ENCODE data around the gene UBALD2. TPM values are rescaled to one million over a fixed set of nuclear protein-coding genes. Genes with fewer than 3 reads are reported as not detected.
A peak's percentile ranks its signal among the peaks of the same experiment; 100 is the strongest.

Gene UBALD2
- polyA plus RNA-seq, 1 of the 3 experiments (the other 2 are of a cell fraction): 27.0 TPM

- H3K27ac ChIP-seq (ENCODE audit: low read depth in 2 of 2, low read length in 1 of 2): no peak overlapping the region
- H3K4me3 ChIP-seq (ENCODE audit: low read depth in 2 of 2, low read length in 1 of 2): no peak overlapping the region
- no peaks in the 10 kb centered on the region for H3K9me3 ChIP-seq
- ChIA-PET CTCF (interaction anchor here (0.9 to 8.4 kb wide), 10 partner anchors 11 to 150 kb away, joined by 3 to 55 read pairs (median 4); no protein-coding TSS in a partner anchor), POLR2A (no interaction called here)
- no peak overlapping the region for H3K9ac ChIP-seq
- no peaks in the 10 kb centered on the region for H3K27me3 ChIP-seq (ENCODE audit: insufficient read depth)
- H4K20me1 ChIP-seq (ENCODE audit: insufficient read depth): no peaks in the 10 kb centered on the region
- no peak overlapping the region for H2AFZ ChIP-seq (ENCODE audit: low read depth)
- no peaks in the 10 kb centered on the region for H3K79me2 ChIP-seq (ENCODE audit: insufficient read depth)
- 87% methylated on average over 11 of the region's 11 CpGs for WGBS (ENCODE audit: low lambda C conversion rate)
- H3K9me2 ChIP-seq: no peaks in the 10 kb centered on the region
- no peak for DNase-seq
- no peaks in the 10 kb centered on the region; a peak in 1 of 4 replicates for H3K4me1 ChIP-seq (ENCODE audit: control insufficient read depth in 1 of 2, insufficient read depth in 2 of 2, low read depth in 1 of 2, low read length in 1 of 2)
- TF ChIP-seq YY1 (IDR thresholded peaks at IDR 0.05; ENCODE audit: low read depth): no peak
- TF ChIP-seq RAD21 (IDR thresholded peaks at IDR 0.05; ENCODE audit: low read length): peak; percentile 40
- TF ChIP-seq CTCF (IDR thresholded peaks at IDR 0.05): peak; percentile 44
- TF ChIP-seq MXI1 (IDR thresholded peaks at IDR 0.05; ENCODE audit: low read depth, low read length): no peak
- TF ChIP-seq FOXM1 (IDR thresholded peaks at IDR 0.05; ENCODE audit: low read depth): no peak
- TF ChIP-seq RFX5 (IDR thresholded peaks at IDR 0.05; ENCODE audit: low read length): no peak
- no peak for TF ChIP-seq SIN3A (IDR thresholded peaks at IDR 0.05; ENCODE audit: borderline replicate concordance, low read depth, low read length)
- TF ChIP-seq TAF1 (IDR thresholded peaks at IDR 0.05; ENCODE audit: borderline replicate concordance, low read depth, low read length): no peak
- no peak for TF ChIP-seq IRF3 (IDR thresholded peaks at IDR 0.05; ENCODE audit: low read depth, low read length)
- no peak for TF ChIP-seq GABPA (IDR thresholded peaks at IDR 0.05; ENCODE audit: low read depth)
- TF ChIP-seq EP300 (IDR thresholded peaks at IDR 0.05; ENCODE audit: borderline replicate concordance in 1 of 2, low read depth in 1 of 2, low read length in 1 of 2): no peak
- TF ChIP-seq SMC3 (IDR thresholded peaks at IDR 0.05; ENCODE audit: low read depth, low read length): peak; percentile 39; the same call in 1 of the 2 replicates
- no peak for TF ChIP-seq JUND (IDR thresholded peaks at IDR 0.05)
- H3K4me2 ChIP-seq: no peak overlapping the region
- no peaks in the 10 kb centered on the region for H3K36me3 ChIP-seq (replicated peaks in 1 of 2; ENCODE audit: control insufficient read depth in 1 of 2, insufficient read depth in 2 of 2, low read length in 1 of 2)
- no peaks in the 10 kb centered on the region for H3F3A ChIP-seq (replicated peaks; ENCODE audit: insufficient read depth)
Measured at GRCh38 chr17:76248013-76248782, 16.9 kb upstream of the UBALD2 start.

GRCh38 chr17:76250141-76250540 is 15.0 kb upstream of the UBALD2 start:
- ChIA-PET CTCF (interaction anchor here (1.2 to 8.4 kb wide), 3 partner anchors 9 to 29 kb away, joined by 4 to 55 read pairs (median 5); no protein-coding TSS in a partner anchor), POLR2A (no interaction called here)
- TF ChIP-seq RFX5 (IDR thresholded peaks at IDR 0.05; ENCODE audit: low read length): no peak
- no peak for TF ChIP-seq MEF2A (IDR thresholded peaks at IDR 0.05; ENCODE audit: borderline replicate concordance, low read depth)
- no peak for TF ChIP-seq CTCF (IDR thresholded peaks at IDR 0.05)
- TF ChIP-seq USF2 (IDR thresholded peaks at IDR 0.05; ENCODE audit: borderline replicate concordance, low read depth, low read length): no peak
- no peak for TF ChIP-seq RAD21 (IDR thresholded peaks at IDR 0.05; ENCODE audit: low read length)
- TF ChIP-seq RXRA (IDR thresholded peaks at IDR 0.05; ENCODE audit: borderline replicate concordance, low read depth): no peak
- no peak for TF ChIP-seq USF1 (IDR thresholded peaks at IDR 0.05; ENCODE audit: borderline replicate concordance, low read depth)

More at GRCh38 chr17:76250141-76250540, 15.0 kb upstream of the UBALD2 start:
- Histone ChIP-seq H3K9me3 (no peaks in the 10 kb centered on the region), H2AFZ (ENCODE audit: low read depth) (no peak overlapping the region), H3K27ac (ENCODE audit: low read depth in 2 of 2, low read length in 1 of 2) (no peak overlapping the region), H3K4me1 (ENCODE audit: control insufficient read depth in 1 of 2, insufficient read depth in 2 of 2, low read depth in 1 of 2, low read length in 1 of 2) (no peaks in the 10 kb centered on the region; a peak in 1 of 4 replicates), H3K27me3 (ENCODE audit: insufficient read depth) (no peaks in the 10 kb centered on the region), H3K4me2 (no peak overlapping the region), H3K9me2 (no peaks in the 10 kb centered on the region), H3F3A (replicated peaks; ENCODE audit: insufficient read depth) (no peaks in the 10 kb centered on the region), H3K79me2 (ENCODE audit: insufficient read depth) (no peaks in the 10 kb centered on the region), H3K4me3 (ENCODE audit: low read depth in 2 of 2, low read length in 1 of 2) (no peak overlapping the region), H3K9ac (no peak overlapping the region), H3K36me3 (replicated peaks in 1 of 2; ENCODE audit: control insufficient read depth in 1 of 2, insufficient read depth in 2 of 2, low read length in 1 of 2) (no peaks in the 10 kb centered on the region), H4K20me1 (ENCODE audit: insufficient read depth) (no peaks in the 10 kb centered on the region)
- DNase-seq: no peak
- WGBS (ENCODE audit: low lambda C conversion rate): 67% methylated on average over 6 of the region's 6 CpGs
